EH (cell line): ENCODE measurements around the gene NOVA1.
"Not testable (repeated sequence)": the region's sequence is repeated elsewhere in the genome, so short reads cannot be mapped to it uniquely, and the experiment has no call there.

ENCODE experiments used
- DNase-seq: peaks from one replicate; pipeline ENCODE4 v3.0.0-alpha.2; 2015; ENCODE audit warnings: low read depth

The NOVA1 gene, protein sequence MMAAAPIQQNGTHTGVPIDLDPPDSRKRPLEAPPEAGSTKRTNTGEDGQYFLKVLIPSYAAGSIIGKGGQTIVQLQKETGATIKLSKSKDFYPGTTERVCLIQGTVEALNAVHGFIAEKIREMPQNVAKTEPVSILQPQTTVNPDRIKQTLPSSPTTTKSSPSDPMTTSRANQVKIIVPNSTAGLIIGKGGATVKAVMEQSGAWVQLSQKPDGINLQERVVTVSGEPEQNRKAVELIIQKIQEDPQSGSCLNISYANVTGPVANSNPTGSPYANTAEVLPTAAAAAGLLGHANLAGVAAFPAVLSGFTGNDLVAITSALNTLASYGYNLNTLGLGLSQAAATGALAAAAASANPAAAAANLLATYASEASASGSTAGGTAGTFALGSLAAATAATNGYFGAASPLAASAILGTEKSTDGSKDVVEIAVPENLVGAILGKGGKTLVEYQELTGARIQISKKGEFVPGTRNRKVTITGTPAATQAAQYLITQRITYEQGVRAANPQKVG

DNA sequence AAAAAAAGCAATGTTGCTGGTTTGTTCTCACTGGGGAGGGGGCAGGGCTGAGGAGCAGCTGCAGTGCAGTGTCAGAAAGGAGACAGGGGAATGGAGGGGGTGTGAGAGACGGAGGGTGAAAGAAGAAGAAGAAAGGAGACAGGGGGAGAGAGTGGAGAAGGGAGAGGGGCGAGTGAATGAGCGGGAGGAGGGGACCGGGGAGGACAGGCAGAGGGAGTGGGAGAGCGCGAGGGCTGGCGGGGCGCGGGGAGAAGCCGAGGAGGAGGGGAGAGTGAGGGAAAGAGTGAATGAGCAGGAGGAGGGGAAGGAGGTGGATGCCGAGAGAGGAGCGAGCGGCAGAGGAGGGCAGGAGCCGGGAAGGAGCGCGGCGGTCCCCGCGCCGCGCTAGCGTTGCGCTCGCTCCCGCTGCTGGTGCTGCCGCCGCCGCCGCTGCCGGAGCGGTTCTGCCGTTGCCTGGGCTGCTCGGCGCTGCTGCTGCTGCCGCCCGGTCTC, at the start of gene NOVA1:
Gene NOVA1 (minus strand): TSS at position 445 of the 492 bp plus-strand sequence. CDS start 597 bp downstream, outside the sequence.
- no peak for DNase-seq

DNA sequence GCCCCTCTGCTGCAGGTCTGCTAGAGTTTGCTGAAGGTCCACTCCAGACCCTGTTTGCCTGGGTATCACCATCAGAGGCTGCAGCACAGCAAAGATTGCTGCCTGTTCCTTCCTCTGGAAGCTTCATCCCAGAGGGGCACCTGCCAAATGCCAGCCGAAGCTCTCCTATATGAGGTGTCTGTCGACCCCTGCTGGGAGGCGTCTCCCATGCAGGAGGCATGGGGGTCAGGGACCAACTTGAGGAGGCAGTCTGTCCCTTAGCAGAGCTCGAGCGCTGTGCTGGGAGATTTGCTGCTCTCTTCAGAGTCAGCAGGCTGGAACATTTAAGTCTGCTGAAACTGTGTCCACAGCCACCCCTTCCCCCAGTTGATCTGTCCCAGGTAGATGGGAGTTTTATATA, 47.2 kb upstream of the NOVA1 start:
- DNase-seq: not testable (repeated sequence)

DNA sequence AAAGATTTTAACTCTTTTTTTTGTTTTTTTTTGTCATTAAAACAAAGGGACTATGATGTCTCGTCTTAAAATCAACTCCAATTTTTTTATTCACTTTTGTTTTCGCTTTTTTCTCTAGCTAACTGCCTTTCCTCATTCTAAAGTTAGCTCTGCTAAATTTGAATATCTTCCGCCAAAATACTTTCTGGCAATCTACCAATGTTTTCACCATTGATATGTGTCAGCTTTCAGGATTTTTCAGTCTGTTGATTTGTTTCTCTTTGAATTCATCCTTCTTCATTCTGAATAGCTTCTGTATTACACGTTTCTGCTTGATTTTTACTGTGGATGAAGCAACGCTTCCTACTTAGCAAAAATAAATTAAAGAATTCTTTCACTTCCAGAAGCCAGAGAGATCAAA, 38.7 kb upstream of the NOVA1 start:
- DNase-seq: no peak

DNA sequence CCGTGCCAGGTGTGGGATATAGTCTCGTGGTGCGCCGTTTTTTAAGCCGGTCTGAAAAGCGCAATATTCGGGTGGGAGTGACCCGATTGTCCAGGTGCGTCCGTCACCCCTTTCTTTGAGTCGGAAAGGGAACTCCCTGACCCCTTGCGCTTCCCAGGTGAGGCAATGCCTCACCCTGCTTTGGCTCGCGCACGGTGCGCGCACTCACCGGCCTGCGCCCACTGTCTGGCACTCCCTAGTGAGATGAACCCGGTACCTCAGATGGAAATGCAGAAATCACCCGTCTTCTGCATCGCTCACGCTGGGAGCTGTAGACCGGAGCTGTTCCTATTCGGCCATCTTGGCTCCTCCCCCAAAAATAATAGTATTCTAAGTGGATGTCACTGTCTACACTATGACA, 37.1 kb upstream of the NOVA1 start:
- DNase-seq: not testable (repeated sequence)

DNA sequence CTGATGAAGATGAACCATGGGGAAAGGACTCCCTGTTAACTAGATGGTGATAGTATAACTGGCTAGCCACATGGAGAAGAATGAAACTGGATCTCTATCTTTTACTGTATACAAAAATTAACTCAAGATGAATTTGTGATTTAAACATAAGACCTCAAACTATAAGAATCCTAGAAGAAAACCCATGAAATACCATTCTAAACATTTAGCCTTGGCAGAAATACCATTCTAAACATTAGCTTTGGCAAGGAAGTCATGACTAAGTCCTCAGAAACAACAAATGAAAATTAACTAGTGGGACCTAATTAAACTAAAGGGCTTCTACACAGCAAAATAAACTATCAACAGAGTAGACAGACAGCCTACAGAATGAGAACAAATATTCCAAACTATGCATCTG, 28.4 kb upstream of the NOVA1 start:
- DNase-seq: no peak

DNA sequence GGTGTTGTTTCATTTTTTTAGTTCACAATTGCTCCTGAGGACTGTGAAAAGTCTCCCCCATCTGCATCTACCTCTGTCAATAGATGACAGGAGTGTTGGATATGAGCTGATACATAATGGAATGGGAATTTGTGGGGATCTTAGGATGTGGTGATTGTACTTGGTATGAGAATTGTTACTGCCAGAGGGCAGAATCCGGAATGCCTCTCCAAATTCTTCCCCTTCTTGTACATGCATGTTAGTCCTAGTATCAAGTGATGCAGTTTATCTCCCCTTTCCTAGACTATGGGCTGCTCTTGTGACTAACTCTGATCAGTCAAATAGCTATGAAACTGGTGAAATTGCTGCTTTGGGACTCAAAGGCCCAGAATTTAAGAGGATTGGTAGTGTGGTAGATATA, 24.8 kb upstream of the NOVA1 start:
- no peak for DNase-seq

DNA sequence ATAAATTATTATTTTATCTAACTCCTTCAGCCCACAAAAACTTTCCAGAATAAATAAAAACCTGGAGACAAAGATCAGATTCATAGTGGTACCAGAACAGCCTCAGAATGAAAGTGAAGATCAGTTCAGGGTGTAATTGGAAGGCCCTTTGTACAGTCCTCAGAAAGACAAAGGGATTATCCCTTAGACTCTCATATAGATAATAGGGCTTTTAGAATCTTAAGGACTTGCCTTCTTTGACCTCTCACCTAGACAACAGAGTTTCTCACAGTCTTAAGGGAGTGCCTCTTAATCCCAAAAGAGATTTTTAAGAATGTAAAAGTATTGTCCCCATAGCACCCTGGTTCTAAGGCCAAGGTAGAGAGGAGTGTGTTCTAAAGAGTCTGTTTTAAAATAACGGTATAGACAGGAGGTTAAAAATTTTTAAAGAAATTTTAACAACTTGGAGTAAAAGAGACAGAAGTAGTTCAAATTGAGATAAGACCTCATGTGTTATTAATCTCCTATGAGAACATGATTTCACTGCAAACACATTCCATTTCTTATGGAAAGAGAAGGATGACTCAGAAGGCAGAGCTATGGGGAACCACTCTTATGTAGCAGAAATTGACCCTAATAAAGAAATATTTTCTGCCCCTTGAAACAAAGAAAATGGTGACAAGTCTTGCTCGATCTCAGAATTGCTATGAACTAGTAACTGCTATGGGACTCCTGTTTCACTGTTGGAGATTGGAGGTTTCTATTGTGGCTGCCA, 24.2 kb upstream of the NOVA1 start:
- no peak for DNase-seq

DNA sequence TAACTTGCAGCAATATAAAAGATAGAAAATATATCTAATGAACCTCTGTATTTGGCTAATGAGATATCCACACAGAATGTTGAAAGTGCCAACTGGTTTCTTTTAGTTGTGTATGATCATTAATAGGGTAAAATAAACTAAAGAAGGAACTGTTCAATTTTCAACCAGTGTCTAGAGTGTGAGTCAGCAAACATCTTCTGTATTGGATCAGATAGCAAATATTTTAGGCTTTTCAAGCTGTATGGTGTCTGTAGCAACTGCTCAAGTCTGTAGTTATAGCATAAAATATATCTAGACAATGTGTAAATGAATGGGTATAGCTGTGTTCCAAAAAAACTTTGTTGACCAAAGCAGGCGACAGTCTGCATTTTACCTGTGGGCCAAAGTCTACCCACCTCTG, 23.5 kb upstream of the NOVA1 start:
- no peak for DNase-seq

DNA sequence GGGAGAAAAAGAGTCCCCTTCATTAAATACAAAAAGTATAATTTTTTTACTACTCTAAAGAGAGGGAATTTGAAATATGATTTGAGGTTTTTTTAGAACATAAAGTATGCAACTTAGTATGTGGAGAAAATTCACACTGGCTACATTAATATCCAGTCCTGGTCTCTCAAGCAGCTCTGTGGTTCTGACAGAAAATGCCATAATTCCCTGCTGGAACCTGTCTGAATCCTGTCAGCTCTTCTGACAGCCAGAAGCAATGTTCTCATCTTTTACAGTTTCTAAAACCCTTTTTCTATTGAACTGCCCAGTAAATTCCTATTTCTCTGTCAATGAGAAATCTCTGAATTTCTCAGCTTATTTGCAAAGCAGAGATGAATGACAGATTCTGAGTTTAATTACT, 13.4 kb upstream of the NOVA1 start:
- no peak for DNase-seq

DNA sequence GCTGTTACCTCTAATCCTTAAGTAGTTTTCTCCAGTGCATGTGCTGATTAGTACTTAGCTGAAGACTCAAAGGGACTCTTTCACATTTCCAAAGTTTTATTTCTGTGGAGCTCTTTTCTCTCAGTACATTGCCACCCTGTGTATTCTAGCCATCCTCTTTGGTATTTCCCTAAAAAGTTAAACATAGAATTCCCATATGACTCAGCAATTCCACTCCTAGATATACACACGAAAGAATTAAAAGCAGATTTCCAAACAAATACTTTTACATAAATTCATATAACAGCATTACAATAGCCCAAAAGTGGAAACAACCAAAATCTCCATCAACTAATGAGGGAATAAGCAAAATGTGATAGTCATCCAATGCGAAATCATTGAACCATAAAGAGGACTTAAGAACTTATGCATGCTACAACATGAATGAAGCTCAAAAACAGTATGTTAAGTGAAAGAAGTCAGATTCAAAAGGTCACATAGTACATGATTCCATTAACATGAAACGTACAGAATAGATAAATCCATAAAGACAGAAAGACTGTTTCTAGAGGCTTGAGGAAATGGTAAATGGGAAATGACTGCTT, 9.0 kb upstream of the NOVA1 start:
- DNase-seq: no peak

DNA sequence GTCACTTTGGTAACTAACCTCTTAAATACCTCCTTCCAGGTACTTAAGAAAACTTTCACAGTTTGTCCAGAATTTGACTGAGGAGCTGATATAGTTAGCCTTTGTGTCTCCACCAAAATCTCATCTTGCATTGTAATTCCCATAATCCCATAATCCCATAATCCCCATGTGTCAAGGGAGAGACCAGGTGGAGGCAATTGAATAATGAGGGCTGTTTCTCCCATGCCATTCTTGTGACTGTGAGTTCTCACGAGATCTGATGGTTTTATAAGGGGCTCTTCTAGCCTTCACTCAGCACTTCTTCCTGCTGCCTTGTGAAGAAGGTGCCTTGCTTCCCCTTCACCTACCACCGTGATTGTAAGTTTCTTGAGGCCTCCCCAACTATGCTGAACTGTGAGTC, 7.8 kb upstream of the NOVA1 start:
- DNase-seq: no peak

DNA sequence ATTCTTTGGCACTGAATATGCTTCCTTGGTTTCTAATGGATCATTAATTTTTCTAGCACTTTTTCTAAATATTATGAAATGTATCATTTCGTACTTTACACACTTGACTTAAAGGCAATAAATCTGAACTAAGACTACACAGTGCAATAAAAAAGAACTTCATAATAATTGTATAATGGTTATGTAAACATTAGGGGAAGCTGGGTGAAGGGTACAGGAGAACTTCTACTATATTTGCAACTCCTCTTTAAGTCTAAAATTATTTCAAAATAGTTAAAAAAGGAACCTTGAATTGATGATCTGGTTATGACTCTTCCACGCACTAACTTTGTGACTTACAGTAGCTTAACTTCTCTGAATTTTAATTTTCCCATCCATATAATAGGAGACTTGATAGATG, 5.1 kb upstream of the NOVA1 start:
- DNase-seq: no peak

DNA sequence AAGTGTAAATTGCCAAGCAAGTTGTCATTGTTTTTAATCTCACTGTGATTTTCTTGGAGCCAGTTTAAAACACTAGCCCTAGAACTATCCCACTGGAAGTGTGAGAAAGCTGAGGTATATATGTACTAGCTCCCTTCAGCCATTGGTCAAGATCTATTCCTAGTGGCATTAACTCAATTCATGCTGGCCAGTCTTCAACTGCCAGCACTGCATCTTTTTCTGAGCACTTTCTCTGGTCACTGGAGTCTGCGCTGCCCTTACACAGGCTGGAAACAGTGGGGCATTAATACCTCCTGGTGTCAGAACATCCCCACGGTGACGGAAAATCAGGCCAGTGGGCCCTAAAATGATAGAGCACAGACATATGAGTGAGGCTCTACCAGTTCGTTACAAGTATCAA, 4.0 kb upstream of the NOVA1 start:
- DNase-seq: no peak

DNA sequence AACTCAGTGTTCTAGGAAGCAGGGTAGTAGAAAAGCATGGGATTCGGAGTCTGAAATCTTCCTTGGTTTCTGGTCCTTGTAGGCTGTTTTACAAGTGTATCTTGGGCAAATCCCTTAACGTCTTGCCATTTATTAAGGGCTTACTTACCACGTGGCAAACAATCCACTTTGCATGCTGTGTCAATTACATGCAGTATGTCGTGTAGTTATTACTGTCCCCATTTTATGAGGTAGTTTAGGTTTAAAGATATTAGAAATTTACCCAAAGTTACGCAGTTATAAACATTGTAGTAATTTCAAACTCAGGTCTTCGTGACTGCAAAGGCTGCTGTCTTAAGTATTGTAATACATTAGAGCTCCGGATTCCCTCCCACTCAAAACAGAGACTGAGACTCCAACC, 1.5 kb upstream of the NOVA1 start:
- no peak for DNase-seq

DNA sequence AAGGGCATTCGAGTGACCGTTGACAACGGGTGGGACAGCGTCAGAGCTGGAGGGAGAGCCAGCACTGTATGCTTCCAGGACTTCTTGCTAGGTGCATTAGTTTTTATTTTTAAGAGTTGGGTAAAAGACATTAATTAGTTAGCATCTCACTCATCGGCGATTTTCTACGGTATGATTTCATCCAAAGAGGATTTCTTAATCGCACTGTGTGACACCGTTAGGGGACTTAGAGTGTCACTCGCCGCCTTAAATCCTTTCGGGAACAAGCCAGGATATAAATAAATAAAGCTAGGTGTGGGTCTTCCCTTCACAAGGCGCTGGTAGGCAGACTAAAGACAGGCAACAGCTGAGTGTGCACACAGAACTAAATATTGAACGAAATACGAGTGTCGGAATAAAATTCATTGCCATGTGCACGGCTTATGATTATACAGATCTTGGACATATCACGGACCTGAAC, 869 bp upstream of the NOVA1 start:
- no peak for DNase-seq

DNA sequence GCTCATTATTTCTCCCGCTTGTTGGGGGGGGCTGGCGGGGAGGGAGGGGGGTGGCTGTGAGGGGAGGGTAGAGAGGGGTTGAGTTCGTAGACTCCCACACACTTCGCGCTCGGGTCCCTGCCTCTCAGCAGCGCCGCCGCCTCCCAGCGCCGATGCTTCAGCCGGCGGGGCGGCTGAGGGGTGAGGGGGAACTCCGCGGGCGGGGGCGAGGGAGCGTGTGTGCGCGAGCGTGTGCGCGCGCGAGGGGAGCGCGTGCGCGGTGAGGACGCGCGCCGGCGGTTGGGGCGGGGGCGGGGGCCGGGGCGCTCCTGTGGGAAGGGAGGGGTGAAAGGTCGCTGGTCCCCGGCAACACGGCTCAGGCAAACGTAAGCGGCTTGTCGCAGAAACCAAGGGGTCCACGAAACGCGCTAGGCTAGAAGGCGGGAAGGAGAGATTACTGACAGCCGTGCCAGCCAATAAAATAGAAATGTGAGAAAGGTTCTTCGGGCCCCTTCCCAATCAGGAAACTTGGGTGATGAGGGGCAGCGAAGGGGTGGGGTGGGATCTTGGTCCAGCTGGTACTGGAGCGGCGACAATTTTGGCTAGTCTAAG, 343 bp upstream of the NOVA1 start:
- DNase-seq: no peak

DNA sequence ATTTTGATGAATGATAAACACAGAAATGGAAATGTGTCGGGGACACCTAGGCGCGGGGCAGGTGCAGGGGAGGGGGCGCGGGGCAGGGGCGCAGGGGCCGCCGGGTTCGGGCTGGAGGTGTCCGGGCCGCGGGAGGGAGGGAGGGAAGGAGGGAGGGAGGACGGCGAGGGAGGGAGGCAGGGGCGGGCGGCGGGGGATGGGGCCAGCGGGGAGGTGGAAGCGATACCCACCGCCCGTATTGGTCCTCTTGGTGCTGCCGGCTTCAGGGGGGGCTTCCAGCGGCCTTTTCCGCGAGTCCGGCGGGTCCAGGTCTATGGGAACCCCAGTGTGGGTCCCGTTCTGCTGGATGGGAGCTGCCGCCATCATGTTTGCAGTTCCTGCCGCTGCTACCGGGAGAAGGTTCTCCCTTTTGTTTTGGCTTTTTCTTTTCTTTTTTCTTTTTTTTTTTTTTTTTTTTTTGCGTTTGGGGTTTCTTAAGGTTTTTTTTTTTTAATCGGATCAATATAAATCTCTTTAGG, 703 bp downstream of the NOVA1 start:
- DNase-seq: no peak

DNA sequence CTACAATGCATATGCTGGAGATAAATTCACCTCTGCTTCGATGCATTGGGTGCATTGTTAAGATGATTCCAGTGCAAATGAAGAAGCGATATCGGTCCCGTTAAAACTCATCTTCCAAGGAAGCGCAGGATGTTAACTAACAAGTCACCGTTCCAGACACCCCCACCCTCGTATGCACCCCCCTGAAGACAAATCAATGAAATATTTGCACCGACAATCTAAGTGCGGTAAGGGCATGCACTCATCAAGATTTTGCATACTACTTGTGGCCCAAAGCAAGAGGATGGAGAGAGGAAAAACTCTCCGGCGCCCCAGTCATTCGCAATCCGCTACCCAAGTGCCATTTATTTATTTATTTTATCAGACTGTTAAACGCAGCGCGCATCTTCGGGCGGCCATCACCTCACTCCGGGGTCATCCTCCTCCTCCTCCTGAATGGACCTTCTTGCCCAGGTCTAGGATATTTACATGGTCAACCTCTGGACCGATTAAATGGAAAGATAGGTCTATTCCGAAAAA, 1.2 kb downstream of the NOVA1 start:
- DNase-seq: no peak

DNA sequence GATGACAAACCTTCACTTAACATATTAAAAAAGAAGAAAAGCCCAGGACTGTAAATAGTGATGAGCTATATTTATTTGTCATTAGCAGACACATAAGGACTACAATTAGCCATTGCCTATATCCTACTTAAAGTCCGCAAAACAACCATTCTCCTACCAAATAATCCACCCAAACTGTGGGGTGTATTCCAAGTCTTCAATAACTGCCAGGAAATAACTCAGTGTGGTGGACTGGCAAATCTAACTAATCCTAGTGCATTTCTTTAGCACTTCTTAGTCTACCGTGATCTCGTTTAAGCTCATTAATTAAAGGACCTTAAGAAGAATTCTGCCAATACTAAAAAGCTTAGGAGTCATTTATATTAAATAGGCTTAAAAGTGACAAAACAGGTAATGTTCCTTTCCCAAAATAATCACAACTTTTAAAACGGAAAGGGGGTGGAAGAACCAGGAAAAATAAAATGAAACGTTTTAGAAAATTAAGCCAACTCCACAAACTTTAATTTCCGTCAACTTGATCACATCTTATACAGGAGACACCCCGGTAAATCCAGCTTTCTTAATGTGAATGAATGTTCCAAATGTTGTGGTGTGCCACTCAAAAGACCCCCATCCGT, 1.8 kb downstream of the NOVA1 start:
- no peak for DNase-seq

DNA sequence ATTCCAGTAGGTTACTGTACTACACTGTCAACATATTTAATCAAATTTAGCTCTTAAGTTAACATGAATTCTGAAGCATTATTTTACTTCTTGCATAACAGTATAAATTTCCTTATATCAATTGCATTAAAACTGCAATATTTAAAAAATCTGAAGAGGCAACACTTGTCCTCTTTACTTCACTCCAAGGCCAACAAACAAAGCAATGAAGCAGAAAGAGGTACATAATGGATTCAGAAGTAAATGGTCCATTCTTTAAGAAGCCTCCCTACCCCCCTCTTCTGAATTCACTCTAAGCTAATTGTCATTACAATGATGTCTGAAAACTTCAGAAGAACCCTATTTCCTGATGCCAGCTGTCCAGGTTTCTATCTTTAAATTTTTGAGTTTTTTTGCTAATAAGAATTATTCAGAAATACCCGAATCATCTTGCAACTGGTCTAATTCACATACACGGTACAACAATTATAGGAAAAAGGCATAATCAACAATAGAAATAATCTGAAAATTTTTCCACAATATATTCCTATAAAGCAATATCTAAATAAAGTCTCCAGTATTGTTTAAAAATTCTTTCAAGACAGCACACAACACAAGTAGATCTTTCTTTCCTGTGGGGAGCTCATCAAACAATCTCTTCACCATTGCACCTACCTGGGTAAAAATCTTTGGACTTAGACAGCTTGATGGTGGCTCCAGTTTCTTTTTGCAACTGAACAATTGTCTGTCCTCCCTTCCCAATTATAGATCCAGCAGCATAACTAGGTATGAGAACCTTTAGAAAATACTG, 2.9 kb downstream of the NOVA1 start:
- DNase-seq: no peak

DNA sequence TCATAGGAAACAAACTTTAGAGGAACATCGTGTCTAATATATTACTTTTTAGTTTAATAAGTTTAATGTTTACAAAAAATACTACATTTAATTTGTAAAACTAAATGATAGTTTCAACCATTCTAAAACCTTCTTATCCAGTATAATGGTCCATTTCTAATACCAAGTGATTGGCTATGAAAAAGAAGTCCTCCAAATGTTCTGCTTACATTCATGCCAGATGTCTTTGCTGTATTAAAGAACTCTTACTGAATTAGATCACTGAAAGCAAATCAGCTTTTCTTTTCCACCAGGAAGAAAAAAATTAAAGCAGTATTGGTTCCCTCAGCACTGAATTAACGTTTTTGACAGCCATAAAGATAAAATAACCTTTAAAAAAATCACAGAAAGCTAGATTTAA, 3.7 kb downstream of the NOVA1 start:
- no peak for DNase-seq
